ENCODE results near the gene ABCA2. TPM values are rescaled to one million over a fixed set of nuclear protein-coding genes. Genes with fewer than 3 reads are reported as not detected.

ABCA2 gene, protein sequence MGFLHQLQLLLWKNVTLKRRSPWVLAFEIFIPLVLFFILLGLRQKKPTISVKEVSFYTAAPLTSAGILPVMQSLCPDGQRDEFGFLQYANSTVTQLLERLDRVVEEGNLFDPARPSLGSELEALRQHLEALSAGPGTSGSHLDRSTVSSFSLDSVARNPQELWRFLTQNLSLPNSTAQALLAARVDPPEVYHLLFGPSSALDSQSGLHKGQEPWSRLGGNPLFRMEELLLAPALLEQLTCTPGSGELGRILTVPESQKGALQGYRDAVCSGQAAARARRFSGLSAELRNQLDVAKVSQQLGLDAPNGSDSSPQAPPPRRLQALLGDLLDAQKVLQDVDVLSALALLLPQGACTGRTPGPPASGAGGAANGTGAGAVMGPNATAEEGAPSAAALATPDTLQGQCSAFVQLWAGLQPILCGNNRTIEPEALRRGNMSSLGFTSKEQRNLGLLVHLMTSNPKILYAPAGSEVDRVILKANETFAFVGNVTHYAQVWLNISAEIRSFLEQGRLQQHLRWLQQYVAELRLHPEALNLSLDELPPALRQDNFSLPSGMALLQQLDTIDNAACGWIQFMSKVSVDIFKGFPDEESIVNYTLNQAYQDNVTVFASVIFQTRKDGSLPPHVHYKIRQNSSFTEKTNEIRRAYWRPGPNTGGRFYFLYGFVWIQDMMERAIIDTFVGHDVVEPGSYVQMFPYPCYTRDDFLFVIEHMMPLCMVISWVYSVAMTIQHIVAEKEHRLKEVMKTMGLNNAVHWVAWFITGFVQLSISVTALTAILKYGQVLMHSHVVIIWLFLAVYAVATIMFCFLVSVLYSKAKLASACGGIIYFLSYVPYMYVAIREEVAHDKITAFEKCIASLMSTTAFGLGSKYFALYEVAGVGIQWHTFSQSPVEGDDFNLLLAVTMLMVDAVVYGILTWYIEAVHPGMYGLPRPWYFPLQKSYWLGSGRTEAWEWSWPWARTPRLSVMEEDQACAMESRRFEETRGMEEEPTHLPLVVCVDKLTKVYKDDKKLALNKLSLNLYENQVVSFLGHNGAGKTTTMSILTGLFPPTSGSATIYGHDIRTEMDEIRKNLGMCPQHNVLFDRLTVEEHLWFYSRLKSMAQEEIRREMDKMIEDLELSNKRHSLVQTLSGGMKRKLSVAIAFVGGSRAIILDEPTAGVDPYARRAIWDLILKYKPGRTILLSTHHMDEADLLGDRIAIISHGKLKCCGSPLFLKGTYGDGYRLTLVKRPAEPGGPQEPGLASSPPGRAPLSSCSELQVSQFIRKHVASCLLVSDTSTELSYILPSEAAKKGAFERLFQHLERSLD (N-terminal part only)
- total RNA-seq: 10 to 100 TPM; 30.0 to 33.2 TPM
- long read RNA-seq, partial matches to known transcripts: 14 of 15 reads
- long read RNA-seq, other reads (novel, unspliced or antisense): 1 of 15 reads

DNA sequence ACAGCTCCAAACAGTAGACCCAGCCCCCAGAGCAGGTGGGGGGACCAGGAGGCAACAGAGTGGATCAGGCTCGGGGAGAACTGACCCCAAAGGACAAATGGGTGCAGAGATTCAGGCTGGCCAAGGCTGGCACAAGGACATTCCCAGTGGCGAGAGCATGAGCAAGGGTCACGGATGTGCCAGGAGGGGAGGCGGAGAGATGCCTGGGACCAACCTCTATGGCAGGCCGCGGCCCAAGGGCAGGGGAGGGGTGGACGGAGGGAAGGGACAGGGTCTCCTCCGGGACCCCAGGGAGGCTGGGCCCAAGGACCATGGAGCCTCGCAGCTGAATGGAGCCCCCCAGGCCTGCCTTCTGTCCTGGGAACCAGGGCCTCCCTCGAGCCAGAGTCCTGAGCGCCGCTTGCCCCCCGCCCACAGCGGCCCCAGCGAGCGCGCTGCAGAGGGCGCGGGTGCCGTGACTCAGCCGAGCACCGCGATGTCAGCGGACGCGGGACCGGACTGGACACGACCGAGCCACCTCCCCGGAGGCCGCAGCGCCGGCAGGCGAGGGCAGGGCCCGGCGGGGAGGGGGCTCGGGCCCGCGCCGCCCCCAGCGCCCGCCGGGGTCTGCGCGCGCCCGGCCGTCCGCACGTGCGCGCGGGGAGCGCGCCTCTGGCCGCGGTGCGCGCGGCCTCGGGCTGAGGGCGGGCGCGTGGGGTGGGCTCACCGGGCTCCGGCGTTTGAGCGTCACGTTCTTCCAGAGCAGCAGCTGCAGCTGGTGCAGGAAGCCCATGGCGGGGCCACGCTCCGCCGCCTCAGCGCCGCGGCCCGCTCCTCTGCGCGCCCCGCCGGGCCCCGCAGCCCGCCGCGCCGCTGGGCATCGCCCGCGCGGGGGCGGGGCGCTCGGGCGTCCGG, at the start of gene ABCA2:
ABCA2 (minus strand) TSS at position 869 of the 894 bp plus-strand sequence; CDS start at position 772, 97 bp downstream.
- ATAC-seq (peak in 1 of 2 donors; percentile 2), DNase-seq (no peak)
- intact Hi-C loops (cut with DNase I): no loop called here

DNA sequence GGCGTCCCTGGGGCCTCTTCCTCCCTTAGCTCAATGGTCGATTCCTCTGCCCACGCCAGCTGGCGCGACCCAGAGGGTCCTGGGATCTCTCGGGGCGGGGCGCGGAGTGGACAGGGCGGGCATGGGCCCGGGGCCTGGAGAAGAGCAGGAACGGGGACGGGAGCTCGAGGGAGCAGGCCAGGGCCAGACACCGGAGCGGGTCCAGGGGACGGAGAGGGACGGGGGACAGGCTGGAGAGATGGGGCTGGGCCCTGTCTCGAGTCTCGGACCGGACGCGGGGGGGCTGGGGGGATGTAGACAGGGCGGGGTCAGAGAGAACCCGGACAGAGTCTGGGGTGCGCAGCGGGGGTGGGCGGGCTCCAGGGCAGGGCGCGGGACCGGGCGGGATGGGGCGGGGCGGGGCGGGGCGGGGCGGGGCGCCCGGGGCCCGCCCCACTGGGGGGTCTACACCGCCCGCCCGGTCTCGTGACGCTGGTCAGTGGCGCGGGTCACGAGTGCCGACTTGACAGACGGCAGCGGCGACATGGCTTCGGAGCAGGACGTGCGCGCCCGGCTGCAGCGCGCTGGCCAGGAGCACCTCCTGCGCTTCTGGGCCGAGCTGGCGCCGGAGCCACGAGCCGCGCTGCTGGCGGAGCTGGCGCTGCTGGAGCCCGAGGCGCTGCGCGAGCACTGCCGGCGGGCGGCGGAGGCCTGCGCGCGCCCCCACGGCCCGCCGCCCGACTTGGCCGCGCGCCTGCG, 49.1 kb upstream of the ABCA2 start, which contains the start of gene UAP1L1:
UAP1L1 (plus strand) TSS at position 508 of the 738 bp plus-strand sequence; CDS start at position 524, 16 bp downstream.
- DNase-seq (peak; percentile 83), ATAC-seq (peak; percentile 79 to 82)
- intact Hi-C loops (cut with DNase I): no loop called here

DNA sequence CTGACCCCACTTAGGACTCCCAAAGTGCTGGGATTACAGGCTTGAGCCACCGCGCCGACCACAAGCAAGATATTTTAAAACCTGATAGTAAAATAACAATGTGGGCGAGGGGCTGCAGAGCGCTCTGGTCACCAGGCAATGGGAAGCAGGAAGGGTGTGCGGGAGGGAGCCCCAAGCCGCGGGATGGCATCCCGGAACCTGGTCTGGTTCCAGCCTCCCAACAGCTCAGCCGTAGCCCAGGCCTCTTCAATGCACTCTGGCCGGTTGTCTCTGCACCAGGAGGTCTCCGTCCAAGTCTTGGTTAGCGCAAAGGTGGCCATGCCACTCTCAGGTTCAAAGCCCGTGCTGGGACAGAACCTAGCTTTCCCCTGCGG, 48.6 kb upstream of the ABCA2 start:
- intact Hi-C loops (cut with DNase I): no loop called here
- DNase-seq (no peak), ATAC-seq (peak in 1 of 2 donors; percentile 4)

DNA sequence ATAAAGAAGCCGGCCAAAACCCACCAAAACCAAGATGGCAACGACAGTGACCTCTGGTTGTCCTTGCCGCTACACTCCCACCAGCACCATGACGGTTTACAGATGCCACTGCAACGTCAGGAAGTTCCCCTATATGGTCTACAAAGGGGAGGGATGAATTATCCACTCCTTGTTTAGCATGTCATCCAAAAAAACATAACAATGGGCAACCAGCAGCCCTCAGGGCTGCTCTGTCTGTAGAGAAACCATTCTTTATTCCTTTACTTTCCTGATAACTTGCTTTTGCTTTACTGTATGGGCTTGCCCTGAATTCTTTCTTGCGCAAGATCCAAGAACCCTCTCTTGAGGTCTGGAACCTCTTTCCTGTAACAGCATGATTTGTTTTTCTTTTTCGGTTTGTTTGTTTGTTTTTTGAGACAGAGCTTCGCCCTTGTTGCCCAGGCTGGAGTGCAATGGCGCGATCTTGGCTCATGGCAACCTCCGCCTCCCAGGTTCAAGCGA, 47.3 kb upstream of the ABCA2 start:
- intact Hi-C loops (cut with DNase I): no loop called here
- DNase-seq: no peak
- ATAC-seq: no peak

DNA sequence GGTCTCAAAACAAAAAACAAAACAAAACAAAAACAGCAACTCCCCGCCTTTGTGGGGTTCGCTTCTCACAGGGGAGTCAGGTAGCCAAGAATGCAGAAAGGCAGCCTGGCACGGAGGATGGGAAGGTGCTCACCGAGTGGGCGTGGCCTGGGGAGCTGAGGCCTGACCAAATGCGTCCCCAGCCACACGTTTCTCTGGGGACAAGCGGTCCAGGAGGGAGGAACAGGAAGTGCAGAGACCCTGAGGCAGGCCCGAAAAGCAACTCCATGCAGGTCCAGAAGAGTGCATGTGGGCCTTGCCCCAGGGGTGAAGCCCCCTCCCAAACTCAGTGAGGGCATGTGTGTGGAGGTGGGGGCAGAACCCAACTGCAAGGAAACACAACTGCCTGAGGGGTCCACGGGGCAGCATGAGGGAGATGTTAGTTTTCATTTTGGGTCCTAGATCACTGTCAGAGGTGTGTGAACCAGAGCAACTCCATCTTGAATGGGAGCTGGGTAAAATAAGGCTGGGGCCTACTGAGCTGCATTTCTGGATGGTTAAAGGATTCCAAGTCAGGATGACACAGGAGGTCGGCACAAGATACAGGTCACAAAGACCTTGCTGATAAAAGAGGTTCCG, 46.7 kb upstream of the ABCA2 start:
- DNase-seq (peak; percentile 20), ATAC-seq (no peak)
- intact Hi-C loops (cut with DNase I): no loop called here

DNA sequence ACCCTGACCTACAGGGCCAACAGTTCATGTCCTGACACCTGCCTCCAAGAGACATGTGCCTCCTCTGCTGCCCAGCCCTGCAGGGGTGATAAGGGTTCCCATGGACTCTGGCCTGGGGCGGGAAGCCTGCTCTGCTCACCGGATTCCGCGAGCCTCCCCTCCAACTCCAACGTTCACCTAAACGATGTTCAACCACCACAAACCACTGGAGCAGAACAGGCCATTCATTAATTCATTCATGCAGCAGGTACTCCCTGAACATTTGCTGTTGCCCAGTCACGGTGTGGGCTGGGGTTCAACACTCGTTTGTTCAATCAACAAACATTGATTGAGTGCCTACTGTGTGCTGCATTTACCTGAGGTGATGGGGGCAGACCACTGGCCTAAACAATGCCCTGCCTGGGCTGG, 46.0 kb upstream of the ABCA2 start:
- no peak for DNase-seq
- ATAC-seq: no peak
- intact Hi-C loops (cut with DNase I): no loop called here

DNA sequence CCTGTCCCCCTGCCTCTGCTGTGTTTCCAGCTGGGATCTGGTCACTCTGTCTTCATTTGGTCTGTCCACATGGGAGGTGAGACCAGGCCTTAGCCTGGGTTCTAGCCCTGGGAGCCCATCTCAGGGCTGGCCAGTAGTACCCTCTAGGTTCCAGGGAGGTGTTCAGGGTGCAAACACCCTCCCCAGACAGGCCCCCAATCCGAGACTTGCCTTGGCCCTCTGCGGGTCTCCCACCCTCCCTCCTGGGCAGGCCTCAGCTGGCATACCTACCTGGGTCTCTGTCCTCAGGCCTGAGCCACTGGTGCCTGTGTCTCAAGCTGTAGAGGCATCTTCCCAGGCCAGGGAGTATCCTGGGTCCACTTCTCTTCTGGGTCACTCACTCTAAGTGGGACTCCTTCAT, 43.2 kb upstream of the ABCA2 start:
- intact Hi-C loops (cut with DNase I): no loop called here
- DNase-seq (no peak), ATAC-seq (no peak)

DNA sequence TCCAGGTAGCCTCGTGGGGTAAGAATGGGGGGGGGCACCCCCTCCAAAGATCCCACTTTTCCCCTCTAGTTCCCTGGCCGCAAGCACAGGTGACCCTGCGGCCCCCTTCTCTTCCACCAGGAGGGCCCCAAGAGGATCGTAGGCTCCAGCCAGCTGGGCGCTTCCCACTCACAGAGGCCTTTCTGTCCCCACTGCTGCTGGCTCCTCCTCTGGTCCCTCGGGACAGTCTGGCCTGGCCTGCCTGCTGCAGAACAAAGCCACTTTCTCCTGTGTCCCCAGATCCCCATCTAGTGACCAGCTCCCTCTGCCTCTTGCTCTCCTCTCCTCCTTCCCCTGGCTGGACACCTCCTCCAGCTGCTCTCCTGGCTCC, 42.9 kb upstream of the ABCA2 start:
- ATAC-seq (peak; percentile 23 to 31), DNase-seq (no peak)
- intact Hi-C loops (cut with DNase I): no loop called here

DNA sequence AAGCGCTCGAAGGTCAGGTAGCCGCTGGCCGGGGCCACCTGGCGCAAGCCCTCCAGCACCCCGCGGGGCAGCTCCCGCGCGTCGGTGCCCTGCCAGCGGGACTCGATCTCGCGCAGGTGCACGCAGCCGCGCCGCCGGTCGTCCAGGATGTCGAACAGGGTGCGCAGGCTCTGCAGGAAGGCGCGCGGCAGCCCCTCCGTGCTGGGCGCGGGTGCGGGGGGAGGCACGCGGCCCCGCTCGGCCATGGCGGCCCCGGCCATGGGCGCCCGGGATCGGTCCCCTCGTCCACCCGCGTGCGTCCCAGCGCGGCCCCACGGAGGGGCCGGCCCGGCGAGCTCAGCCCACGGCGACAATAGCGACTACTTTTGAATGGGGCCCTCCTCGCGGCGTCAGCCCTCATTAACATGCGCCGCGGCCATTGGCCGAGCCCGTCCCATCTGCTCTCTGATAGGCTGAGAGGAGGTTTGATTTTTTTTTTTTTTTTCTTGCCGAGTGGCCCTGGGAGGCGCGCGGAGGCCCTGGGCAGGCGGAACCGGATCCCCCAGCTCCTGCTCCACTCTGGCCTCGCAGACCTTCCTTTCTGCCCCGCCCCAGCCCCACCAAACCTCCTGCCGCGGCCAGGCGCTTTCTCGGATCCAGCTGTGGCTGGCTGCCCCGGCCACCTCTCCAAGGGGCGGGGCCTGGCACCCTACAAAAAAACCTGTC, 42.3 kb upstream of the ABCA2 start, which contains the start of gene SAPCD2:
SAPCD2 (minus strand) TSS at position 357 of the 705 bp plus-strand sequence; CDS start at position 260, 97 bp downstream.
- peak; percentile 91 for DNase-seq
- intact Hi-C loops (cut with DNase I): no loop called here
- peak; percentile 93 to 97 for ATAC-seq

DNA sequence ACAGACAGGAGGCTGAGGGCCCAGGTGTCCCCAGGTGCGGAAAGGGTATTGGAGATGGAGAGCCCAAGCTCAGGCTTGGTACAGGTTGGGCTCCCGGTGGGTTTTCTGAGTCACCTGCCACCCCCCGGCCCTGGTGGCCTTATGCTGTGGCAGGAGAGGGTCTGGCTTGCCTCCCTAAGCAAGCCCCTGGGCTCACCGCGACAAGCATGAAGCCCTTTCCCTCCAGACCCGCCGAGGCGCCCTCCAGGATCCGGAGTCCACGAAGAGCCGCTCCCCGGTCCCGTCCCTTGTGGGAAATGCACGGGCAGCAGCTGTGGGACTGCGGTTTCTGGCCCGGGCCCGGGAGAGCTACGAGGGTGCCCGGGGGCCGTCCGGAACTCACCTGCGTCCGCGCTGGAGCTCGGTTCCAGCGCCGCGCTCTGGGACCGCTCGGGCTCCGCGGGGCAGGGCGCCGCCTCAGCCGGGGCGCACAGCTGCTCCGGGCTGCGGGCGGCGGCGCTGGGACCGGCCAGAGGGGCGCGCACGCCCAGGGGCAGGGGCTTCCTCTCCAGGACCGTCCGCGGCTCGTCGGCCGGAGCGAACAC, 41.6 kb upstream of the ABCA2 start:
- no peak for ATAC-seq
- DNase-seq: no peak
- intact Hi-C loops (cut with DNase I): loop anchor here in 1 of 2 donors (10.0 kb wide), 1 partner anchor 285 kb away; no protein-coding TSS in a partner anchor

DNA sequence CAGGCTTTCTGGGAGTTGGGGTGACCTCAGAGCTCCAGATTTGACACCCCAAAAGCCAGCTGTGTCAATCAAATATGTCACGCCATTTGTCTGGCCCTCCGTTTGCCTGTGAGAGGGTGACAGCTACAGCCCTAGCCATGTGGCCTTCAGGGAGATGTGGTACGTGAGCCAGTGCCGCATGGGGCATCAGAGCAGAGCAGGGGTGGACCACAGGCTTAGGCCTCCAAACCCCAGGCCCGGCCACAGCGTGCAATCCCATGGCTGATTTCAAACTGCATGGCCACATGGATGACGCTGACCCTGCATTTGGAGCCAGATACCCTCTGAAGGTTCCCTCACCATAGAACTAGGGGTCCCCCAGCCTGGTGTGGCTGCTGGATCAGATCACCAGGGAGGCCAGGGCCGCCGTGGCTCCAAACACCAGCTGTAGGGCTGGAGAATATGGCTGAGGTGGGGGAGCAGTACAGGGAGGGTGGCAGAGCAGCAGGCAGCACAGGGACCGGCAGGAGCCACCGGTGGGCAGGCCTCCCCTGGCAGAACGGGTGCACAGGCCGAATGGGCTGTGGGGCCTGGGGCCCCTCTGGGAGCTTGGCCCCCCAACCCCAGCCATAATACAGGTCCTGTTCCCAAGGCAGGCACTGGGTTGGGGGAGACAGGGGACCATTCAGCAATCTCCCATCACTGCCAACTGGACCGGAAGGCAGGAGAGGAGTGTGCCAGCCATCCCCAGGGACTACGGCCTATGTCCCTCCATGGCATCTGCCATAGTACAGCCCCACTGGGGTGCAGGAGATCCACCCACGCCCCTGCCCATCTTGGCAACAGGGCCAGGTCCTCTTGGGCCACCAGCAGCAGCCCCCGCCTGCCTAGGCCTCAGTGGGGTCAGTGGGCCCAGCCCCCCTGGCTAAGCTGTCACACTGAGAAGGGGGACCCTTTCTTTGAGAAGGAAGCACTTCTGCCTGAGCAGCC, 40.8 kb upstream of the ABCA2 start:
- no peak for DNase-seq
- intact Hi-C loops (cut with DNase I): loop anchor here in 1 of 2 donors (10.0 kb wide), 1 partner anchor 284 kb away; no protein-coding TSS in a partner anchor
- no peak for ATAC-seq

DNA sequence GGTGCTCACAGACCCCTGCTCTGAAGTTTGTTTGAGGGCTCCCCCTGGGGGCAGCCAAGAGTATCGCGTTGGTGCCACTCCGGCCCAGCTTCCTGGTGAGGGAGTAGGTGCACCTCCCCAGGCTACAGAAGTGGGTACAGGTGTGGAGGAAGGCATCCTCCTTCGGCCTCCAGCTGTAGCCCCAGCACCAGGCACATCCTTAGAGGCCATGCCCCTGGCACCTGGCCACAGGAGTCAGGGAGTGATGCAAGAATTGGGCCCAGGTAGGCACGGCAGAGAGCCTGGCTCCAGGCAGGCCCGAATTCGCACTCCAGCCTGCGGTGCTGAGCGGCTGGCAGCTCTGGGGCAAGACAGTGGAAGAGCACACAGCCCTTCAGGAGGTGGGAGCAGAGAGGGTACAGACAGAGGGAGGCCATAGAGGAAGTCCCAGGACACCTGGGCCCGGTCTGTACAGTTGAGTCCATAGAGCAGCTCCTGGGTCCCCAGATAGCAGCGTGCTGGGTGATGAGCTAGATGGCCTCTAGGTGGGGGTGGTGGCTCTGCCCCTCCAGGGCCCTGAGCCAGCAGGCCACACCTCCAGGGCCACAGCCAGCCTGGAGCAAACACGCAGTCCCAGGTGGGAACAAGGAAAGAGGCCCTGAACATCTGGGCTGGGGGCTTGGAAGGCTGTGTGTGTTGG, 40.0 kb upstream of the ABCA2 start:
- ATAC-seq (peak; percentile 37 to 42), DNase-seq (peak; percentile 74)
- intact Hi-C loops (cut with DNase I): loop anchor here in 1 of 2 donors (10.0 kb wide), 1 partner anchor 283 kb away; no protein-coding TSS in a partner anchor

DNA sequence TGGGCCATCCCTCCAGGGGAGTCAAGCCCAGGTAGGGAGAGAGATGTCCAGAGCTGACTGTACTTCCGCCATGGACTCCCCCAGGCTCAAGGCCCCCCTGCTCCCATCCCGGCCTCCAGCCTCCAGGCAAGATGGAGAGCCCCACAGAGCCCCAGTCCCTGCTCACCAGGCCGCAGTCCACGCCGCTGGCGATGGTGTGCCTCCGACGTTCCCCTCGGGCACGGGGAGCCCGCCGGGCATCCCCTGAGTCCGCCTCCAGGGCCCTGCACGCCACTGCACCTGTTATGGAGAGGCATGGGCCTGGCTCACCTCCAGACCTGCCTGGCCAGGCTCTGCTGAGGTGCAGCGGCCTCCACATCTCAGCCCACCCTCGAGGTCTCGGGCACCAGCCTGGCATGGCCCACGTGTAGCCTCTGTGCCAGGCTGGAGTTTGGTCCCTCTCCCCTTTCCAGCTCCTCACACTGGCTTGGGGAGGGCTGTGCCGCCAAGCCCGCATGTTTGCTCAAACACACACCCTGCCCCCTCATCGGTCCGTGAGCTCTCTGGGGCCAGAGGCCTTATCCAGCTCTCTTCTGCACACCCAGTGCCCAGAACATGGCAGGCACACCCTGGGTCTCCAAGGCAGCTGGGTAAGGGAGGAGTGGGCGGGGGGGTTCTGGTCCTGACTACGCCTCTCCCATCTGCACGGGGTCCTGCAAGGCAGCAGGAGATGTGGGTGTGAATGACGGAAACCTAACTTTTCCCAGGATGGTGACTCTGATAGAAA, 38.2 kb upstream of the ABCA2 start:
- intact Hi-C loops (cut with DNase I): loop anchor here in 1 of 2 donors (10.0 kb wide), 1 partner anchor 281 kb away; no protein-coding TSS in a partner anchor
- ATAC-seq (no peak), DNase-seq (no peak)
